K562 (cell line): ENCODE data around the gene LUC7L3. TPM values are rescaled to one million over a fixed set of nuclear protein-coding genes. Genes with fewer than 3 reads are reported as not detected.

Experiments used
- ATAC-seq: fragments of 200-7000 bp; cut with Tn5 transposase; 3 replicates; pipeline ENCODE4 v1.9.1; 2020; ENCODE audit warnings: moderate library complexity
- BruUV-seq: library from RNA; stranded (reverse); fragments of 400-500 nt; replicated peaks from 2 replicates; lab custom pipeline; 2021; lab: Mats Ljungman, UMichigan
- CTCF ChIA-PET: fragments of 300-600 bp; formaldehyde crosslinking; extraction: SDS; loops from one replicate; lab custom pipeline; 2021; ENCODE audit warnings: low intra/inter-chr PET ratio; lab: Yijun Ruan, JAX
- POLR2A ChIA-PET: fragments of 300-600, 350-650 bp; sonication (Branson Sonifier 250); formaldehyde crosslinking; extraction: SDS; loops from one replicate; lab custom pipeline; 2021; ENCODE audit warnings: antibody characterized with exemption, inconsistent platforms; lab: Yijun Ruan, JAX
- DNase-seq, 4 experiments: peaks; one replicate each; pipeline versions ENCODE4 v3.0.0 to v3.0.0-alpha.2; 2011 to 2018; ENCODE audit warnings: low spot score in 3 of 4, mixed read lengths in 3 of 4; ENCODE audit errors: extremely low read depth in 1 of 4
- FAIRE-seq: peaks from 2 replicates; lab custom pipeline; 2011; peaks lifted over from hg19 to GRCh38; lab: Jason Lieb, UNC
- H2AFZ ChIP-seq: 2 replicates; pipeline ENCODE4 v1.6.0; 2011; ENCODE audit warnings: low read depth, low read length, control low read depth, inconsistent platforms
- H3K27ac ChIP-seq: fragments of 200-600 bp; 3 replicates; pipeline ENCODE4 v1.8.0; 2011; ENCODE audit warnings: low read depth, mild to moderate bottlenecking, control low read depth, inconsistent platforms, low read length, moderate library complexity, mixed read lengths; ENCODE audit errors: extremely low read depth
- H3K27me3 ChIP-seq, 2 experiments: fragments of 300-600 bp in 1 of 2; 2 replicates in 1 of 2; 3 replicates in 1 of 2; pipeline versions ENCODE4 v1.6.0 to v1.8.0; 2011; ENCODE audit warnings: inconsistent platforms in 2 of 2, low read length in 2 of 2, mild to moderate bottlenecking in 1 of 2, mixed read lengths in 1 of 2, moderate library complexity in 1 of 2; ENCODE audit not compliant: control insufficient read depth in 2 of 2, insufficient read depth in 2 of 2
- H3K36me3 ChIP-seq: fragments of 300-600 bp; 3 replicates; pipeline ENCODE4 v1.8.0; 2011; ENCODE audit warnings: mild to moderate bottlenecking, low read length, inconsistent platforms; ENCODE audit not compliant: control insufficient read depth, insufficient read depth
- H3K4me1 ChIP-seq, 2 experiments: fragments of 200-600 bp in 1 of 2; replicated peaks in 1 of 2; 2 replicates in 1 of 2; 3 replicates in 1 of 2; pipeline versions ENCODE4 v1.5.1 to v1.8.0; 2011; ENCODE audit warnings: inconsistent platforms in 2 of 2, low read length in 2 of 2, mild to moderate bottlenecking in 1 of 2, mixed read lengths in 1 of 2, moderate library complexity in 1 of 2; ENCODE audit not compliant: control insufficient read depth in 2 of 2, insufficient read depth in 2 of 2
- H3K4me2 ChIP-seq: 2 replicates; pipeline ENCODE4 v1.6.1; 2011; ENCODE audit warnings: low read length, control low read depth, inconsistent platforms, mixed read lengths; ENCODE audit not compliant: insufficient read depth
- H3K4me3 ChIP-seq: fragments of 200-600 bp; sonication (generic), shearing (Covaris generic); 2 replicates; pipeline ENCODE4 v1.5.1; 2016; ENCODE audit warnings: control low read depth, inconsistent platforms
- H3K79me2 ChIP-seq: fragments of 200-600 bp; 3 replicates; pipeline ENCODE4 v1.8.0; 2011; ENCODE audit warnings: low read length, inconsistent platforms; ENCODE audit not compliant: control insufficient read depth, insufficient read depth
- H3K9ac ChIP-seq, 2 experiments: 2 replicates each; pipeline versions ENCODE4 v1.6.0 to v1.6.1; 2011; ENCODE audit warnings: low read depth in 2 of 2, low read length in 2 of 2, control low read depth in 1 of 2, inconsistent platforms in 1 of 2, mild to moderate bottlenecking in 1 of 2, mixed read lengths in 1 of 2; ENCODE audit not compliant: insufficient read depth in 1 of 2
- H3K9me1 ChIP-seq: one replicate; pipeline ENCODE4 v1.6.0; 2011; ENCODE audit warnings: inconsistent platforms, mild to moderate bottlenecking, low read length, moderate library complexity; ENCODE audit not compliant: control insufficient read depth, insufficient read depth
- H3K9me3 ChIP-seq: replicated peaks from 2 replicates; pipeline ENCODE4 v1.5.1; 2011; ENCODE audit warnings: low read depth, low read length, inconsistent platforms; ENCODE audit not compliant: control insufficient read depth, insufficient read depth
- H4K20me1 ChIP-seq: replicated peaks from 2 replicates; pipeline ENCODE4 v1.6.1; 2011; ENCODE audit warnings: low read length, inconsistent platforms, mixed read lengths; ENCODE audit not compliant: control insufficient read depth, insufficient read depth
- RBBP5 ChIP-seq: fragments of 200-600 bp; sonication (generic); IDR thresholded peaks from 2 replicates; pipeline ENCODE4 v1.6.1; 2012; ENCODE audit warnings: borderline replicate concordance, mild to moderate bottlenecking, low read length, control low read depth, inconsistent platforms; ENCODE audit not compliant: insufficient read depth, poor library complexity, severe bottlenecking
- ZNF384 ChIP-seq: IDR thresholded peaks from 2 replicates; pipeline ENCODE4 v1.6.1; 2012; ENCODE audit warnings: low read depth, low read length, improper control_type of control experiment
- WGBS: fragments of 100-300 bp; shearing (Covaris generic); methylation state at CpG from one replicate; pipeline ENCODE4 v1.1.6; 2016; ENCODE audit warnings: low coverage, mixed read lengths; ENCODE audit not compliant: insufficient coverage; ENCODE audit errors: missing lambda C conversion rate; 5-methylcytosine and 5-hydroxymethylcytosine counted together
- in situ Hi-C: fragments of 300-500 bp; cut with MboI; formaldehyde crosslinking; loops from 4 replicates; pipeline ENCODE4 v1.15.0; 2018; ENCODE audit warnings: inconsistent platforms, mixed read lengths
- intact Hi-C: fragments of 100-400 bp; cut with micrococcal nuclease; formaldehyde crosslinking; loops from 2 replicates; pipeline ENCODE4 v1.14.2; 2022
- polyA plus RNA-seq, 8 experiments: library from polyadenylated mRNA; depleted of rRNA in 4 of 8; stranded (reverse) in 5 of 8; unstranded in 3 of 8; fragments of >200 nt; fragmentation: Nextera tagmentation in 2 of 8; fragmentation: Illumina TruSeq in 1 of 8; extraction: Ambion mirVana in 2 of 8; extraction: Trizol in 1 of 8; gene quantifications; 2 replicates each; pipeline versions ENCODE4 v1.2.1 to v1.2.3, GENCODE V29; 2011 to 2014; ENCODE audit warnings: inconsistent platforms in 1 of 8, missing spikeins in 1 of 8
- total RNA-seq, 7 experiments: library from RNA; depleted of rRNA in 6 of 7; stranded (reverse); fragments of >200 nt in 6 of 7; fragmentation: Illumina TruSeq in 2 of 7; extraction: Trizol in 2 of 7; gene quantifications; 2 replicates each; pipeline versions ENCODE4 v1.2.1 to v1.2.3, GENCODE V29; 2011 to 2021; ENCODE audit warnings: low replicate concordance in 1 of 7
- TF ChIP-seq, protein P1 (sequence below): sonication (generic); formaldehyde crosslinking; IDR thresholded peaks from 2 replicates; pipeline ENCODE4 v1.8.0; 2022; ENCODE audit warnings: missing genetic modification reagents, mild to moderate bottlenecking, borderline replicate concordance

Gene LUC7L3
- total and polyA plus RNA-seq, 9 of the 15 experiments (the other 6 are each of a cell fraction or from before 2014, with no cell fraction given) = 80.8 to 284 (median 127) TPM

DNA sequence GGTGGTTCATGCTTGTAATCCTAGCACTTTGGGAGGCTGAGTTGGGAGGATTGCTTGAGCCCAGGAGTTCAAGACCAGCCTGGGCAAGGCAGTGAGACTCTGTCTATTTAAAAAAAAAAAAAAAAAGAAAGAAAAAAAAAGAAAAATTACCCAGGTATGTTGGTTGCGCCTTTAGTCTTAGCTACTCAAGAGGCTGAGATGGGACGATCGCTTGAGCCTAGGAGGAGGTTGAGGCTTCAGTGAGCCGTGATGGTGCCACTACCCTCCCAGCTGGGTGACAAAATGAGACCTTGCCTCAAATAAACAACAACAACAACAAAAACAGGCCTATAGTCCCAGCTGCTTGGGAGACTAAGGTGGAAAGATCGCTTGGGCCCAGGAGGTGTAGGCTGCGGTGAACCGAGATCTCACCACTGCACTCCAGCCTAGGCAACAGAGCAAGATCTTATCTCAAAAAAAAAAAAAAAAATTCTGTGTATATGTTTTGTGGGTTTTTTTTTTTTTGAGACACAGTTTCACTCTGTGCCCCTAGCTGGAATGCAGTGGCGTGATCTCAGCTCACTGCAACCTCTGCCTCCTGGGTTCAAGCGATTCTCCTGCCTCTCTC lies 60.4 kb downstream of the LUC7L3 start:
- ChIA-PET CTCF (no interaction called here), POLR2A (interaction anchor here (1.1 to 1.8 kb wide), 3 partner anchors 11 to 84 kb away, joined by 3 to 8 read pairs (median 6); no protein-coding TSS in a partner anchor)
- H3K79me2 ChIP-seq = no peaks in the 10 kb centered on the region
- TF ChIP-seq, protein P1, sequence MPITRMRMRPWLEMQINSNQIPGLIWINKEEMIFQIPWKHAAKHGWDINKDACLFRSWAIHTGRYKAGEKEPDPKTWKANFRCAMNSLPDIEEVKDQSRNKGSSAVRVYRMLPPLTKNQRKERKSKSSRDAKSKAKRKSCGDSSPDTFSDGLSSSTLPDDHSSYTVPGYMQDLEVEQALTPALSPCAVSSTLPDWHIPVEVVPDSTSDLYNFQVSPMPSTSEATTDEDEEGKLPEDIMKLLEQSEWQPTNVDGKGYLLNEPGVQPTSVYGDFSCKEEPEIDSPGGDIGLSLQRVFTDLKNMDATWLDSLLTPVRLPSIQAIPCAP = no peak
- TF ChIP-seq RBBP5 = peak; percentile 37
- peak; percentile 85 for TF ChIP-seq ZNF384
- intact Hi-C loops = no loop called here
- H4K20me1 ChIP-seq = no peaks in the 10 kb centered on the region
- H3K4me1 ChIP-seq = peaks cover 0 to 4% of the 10 kb centered on the region in 2 experiments; a peak in 1 of 5 replicates
- no peaks in the 10 kb centered on the region for H3K36me3 ChIP-seq
- no TSS peak for BruUV-seq
- H3K9me3 ChIP-seq = no peaks in the 10 kb centered on the region
- 42% methylated on average over 7 of the region's 9 CpGs for WGBS
- ATAC-seq (peak; percentile 32; the same call in 2 of the 3 replicates), FAIRE-seq (no peak), DNase-seq (no peak)
- H3K27ac ChIP-seq = no peak overlapping the region
- no peaks in the 10 kb centered on the region for H3K27me3 ChIP-seq
- no peak overlapping the region for H2AFZ ChIP-seq
- no peak overlapping the region for H3K4me3 ChIP-seq
- in situ Hi-C loops = loop anchor here (5.0 kb wide), 2 partner anchors 62 to 177 kb away; no protein-coding TSS in a partner anchor
- H3K9me1 ChIP-seq = no peaks in the 10 kb centered on the region
- no peak overlapping the region for H3K9ac ChIP-seq
- H3K4me2 ChIP-seq = no peak overlapping the region
